ENCODE measurements around the gene EML3.
"Not testable (repeated sequence)": the region's sequence is repeated elsewhere in the genome, so short reads cannot be mapped to it uniquely, and the experiment has no call there.

Gene EML3

DNA sequence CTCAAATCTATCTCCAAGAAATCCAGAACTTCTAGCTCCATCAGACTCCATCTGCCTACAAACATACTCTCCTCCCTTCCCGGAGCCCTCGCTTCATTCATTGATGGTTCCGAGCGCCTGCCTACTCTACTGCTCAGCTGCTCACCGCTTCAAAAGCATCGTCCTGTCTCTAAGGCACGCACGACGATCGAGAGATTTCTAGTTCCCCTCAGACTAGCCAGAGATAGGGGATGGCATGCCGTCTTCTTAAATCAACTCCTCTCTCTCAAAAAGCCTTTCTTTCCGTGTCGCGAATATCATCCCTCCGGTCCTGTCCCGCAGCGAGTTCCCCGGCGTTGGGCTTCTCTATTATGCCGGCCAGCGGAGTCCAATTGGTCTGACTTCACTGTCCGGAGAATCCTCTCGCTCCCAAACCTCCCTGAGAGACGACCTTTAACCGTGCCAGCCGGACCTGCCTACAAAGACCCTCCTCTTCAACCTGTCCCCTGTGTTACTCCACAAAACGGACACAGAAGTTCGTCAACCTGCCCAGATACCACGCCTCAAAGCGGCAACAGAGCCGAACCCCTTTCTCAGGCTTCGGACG lies 39.5 kb downstream of the EML3 start:
- no peak for DNase-seq (ENCODE audit: low read depth in 2 of 2)

DNA sequence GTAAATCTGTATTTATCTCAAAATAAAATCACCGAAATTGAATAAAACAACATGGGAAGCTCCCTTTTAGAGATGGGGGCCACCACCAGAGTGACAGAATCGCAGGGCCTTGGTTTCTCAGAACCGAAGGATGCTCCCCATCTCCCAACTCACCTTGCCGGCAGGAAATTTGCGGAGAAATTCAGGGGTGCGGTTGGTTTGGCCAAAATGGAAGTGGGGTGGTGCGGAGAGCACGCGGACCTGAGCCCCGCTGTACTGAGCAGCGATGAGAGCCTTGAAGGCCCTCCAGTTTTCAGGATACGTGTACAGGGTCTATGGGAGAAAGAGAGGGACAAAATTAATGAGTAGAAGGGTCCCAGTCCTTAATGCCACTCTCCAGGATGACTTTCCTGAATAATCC lies 40.1 kb downstream of the EML3 start:
- no peak for DNase-seq (ENCODE audit: low read depth in 2 of 2)

DNA sequence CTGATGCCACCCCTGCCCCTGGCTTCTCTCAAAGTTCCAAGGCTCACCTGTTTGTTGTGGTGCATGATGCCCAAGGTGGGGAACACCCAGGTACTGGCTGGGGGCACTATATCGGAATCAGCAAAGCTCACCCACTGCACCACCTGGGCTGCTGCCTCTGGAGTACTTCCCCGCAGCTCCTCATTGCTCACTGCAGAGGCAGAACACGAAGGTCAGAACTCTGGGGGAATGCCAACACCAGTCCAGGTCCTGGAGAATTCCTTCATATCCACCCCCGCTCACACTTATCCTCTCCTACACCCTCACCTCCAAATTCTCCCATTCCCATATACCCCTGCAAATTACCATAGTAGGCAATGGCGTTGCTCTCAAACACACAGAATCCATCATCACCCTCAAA lies 41.1 kb downstream of the EML3 start:
- DNase-seq (ENCODE audit: low read depth in 2 of 2), result not testable (repeated sequence)

DNA sequence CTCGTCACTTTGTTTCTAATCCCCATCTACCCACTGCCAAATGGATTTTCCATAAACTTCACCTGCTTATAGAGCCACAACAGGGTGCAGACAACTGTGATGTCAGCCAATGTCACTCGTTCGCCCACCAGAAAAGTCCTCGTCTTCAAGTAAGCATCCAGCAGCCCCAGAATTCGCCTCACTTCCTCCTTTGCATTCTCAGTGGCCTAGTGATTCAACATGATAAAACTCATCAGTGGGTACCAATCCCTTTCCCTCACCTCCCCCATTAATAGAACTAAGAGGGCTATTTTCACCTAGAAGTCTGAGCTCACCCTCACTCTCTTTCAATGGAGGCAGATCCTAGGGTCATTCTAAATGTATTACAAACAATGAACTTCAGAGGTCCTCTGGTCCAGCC lies 41.7 kb downstream of the EML3 start:
- DNase-seq (ENCODE audit: low read depth in 2 of 2), result not testable (repeated sequence)

DNA sequence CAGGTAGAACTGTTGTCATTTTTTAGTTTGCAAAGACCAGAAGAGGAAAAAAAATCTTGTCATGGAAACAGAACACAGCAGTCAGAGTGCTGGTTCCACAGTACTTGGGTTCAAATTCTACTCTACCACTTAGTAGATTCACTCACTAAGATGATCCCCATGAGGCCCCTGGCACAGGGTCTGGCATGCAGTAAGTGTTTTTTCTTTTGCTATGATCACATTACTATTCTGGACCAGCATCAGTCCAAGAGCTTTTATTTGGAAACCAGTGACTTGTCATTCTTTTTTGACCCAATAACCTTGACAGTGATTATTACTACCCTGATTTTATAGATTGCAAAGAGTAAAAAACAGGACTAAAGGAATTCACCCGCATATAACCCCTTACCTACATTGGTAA lies 43.0 kb downstream of the EML3 start:
- no peak for DNase-seq (ENCODE audit: low read depth in 2 of 2)

DNA sequence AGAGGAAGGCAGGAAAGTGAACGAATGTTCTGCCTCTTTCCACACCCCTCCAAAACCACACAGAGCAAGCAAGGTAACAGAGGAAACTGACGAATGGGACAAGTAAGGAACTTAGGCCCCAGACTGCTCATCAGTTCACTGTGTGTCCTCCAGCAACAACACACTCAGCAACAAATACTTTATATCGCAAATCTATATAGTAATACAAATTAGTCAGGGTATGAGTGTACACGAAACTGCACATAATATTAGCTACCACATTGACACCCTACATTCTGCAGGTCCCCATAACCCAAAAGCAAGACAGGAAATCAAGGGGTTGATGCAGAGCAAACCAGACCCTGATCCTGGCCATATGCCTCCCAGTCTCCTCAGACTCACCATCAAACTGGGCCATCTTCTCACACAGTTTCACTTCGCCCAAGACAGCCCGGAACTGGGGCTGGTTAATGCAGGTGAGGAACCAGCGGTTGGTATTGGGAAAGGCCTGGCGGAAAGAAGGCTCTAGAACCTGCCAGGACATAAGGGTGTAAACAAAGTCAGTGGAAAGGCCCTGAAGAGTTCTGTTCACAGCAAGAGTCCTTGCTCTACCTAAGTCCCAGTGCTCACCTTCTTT lies 45.4 kb downstream of the EML3 start:
- DNase-seq (ENCODE audit: low read depth in 2 of 2), result no peak

DNA sequence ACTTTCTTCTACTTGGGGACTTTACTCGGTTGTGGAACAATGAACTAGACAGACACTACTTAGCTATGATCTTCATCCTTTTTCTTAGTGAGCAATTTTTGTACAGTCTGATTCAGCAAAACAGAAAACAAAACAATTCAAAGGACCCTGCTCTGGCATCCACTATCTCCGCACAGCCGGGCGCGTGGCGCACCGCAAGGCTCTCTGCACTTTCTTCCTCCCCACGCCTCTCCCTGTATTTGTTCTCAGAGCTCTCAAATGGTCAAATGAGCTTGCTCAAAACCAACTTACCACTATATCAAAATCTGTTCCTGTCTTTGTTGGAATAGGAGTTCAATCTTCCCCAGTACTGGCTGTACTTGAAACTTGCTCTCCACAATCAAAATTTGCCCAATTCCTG lies 46.3 kb downstream of the EML3 start:
- no peak for DNase-seq (ENCODE audit: low read depth in 2 of 2)

DNA sequence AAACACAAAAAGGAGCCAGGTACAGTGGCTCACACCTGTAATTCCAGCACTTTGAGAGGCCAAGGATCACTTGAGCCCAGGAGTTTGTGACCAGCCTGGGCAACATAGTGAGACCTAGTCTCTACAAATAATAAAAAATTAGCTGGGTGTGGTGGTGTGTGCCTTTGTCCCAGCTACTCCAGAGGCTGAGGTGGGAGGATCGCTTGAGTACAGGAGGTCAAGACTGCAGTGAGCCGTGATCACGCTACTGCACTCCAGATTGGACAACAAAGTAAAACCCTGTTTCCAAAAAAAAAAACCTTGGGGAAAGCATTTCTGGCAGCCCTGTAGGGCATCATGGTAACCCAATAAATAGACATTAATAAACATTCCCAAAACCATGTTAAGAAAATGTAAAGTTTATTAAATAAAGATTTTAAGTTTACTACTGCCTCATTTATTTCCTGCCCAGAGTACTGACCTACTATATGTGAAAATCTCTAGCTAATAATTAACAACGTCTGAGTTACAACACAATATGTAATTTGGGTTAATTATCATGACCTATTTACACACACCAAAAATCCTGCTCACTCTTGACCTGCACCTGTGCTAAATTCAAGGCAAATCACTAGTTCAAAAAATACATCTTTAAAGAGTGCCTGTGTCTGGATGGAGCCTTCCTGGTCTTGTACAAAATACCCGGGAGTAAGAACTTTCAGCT lies 47.3 kb downstream of the EML3 start:
- DNase-seq (ENCODE audit: low read depth in 2 of 2), result no peak

DNA sequence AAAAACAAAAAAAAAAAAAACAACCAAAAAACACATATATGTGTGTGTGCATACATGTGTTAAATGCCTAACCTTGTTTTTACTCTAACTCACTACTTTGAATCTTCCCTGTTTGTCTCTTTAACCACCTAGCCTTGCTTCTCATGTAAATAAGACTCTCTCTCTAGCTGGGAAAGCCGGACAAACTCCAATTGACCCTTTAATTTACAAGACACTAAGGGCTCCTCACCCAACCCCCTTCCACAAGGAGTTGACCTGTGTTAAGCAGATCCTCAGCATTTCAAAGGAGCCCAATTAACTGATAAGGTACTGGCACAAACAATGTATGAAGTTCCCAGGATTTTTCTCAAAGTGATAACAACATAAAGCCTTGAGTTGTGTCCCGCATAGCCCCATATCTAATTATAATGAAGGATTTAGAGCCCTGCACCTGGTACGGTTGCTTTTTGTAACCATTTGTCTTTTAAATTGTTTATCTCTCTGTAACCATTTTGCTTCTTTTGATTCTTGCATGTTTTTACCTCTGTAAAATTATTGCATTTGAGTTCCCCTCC lies 50.8 kb downstream of the EML3 start:
- DNase-seq (ENCODE audit: low read depth in 2 of 2), result not testable (repeated sequence)

DNA sequence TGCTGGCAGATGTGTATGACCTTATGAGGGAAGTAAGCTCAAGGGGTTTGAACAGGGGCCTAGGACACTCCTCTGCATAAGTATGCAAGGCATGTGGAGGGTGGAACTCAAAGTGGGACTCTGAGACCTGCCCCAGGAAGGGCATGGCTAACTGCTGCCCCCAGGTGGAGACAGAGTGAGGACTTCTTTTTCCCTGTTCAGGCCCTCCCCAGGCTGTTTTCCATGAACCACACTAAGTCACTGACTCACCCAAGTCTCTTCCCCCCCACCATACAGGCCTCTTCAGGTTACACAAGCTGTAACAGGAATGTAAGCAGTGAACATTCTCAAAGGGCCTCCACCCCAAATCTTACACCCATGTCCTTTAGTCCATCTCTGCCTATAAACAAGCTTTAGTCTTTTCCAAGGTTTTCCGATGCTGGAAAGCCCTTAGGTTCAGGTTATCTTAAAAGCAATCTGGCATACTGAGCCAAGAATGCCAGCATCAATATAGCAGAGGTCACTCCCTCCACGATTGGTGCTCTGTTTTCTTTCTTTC lies 51.9 kb downstream of the EML3 start:
- peak in 1 of 2 experiments; percentile 59 for DNase-seq (ENCODE audit: low read depth in 2 of 2)

DNA sequence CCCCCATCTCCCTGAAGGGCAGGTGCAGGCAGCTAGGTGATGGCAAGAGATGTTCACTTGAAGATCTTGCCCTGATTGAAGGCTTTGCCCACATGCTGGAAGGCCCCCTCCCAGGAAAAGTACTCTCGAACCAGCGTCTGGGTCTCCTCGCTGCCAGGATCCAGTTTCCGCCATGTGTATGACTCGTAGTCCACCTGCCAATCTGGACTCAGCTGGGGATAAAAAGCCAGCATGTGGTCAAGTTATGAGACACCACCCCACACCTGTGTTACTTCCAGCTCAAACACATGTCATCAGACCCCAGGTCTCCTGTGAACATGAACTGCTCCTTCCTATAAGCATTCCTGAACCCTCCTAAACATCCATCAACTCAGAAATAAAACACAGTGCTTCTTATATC lies 52.9 kb downstream of the EML3 start:
- DNase-seq (ENCODE audit: low read depth in 2 of 2), result not testable (repeated sequence)

DNA sequence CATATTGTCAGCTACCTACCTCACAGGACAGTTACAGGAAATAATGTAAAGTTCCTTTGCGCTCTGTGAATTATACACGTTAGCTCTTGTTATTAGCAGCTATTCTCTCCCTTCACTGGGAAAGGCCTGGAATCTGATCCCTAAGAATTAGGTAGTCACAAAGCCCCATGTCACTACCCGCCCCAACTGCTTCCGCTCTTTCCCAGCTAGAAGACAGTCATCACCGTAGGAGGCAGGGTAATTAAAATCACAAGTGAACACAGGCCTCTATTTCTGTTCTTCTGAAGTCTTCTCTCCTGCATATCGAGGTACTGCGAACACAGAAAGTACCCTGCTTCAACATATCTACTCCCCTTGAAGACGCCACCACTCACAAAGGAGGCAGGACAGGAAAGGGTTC lies 53.4 kb downstream of the EML3 start:
- no peak for DNase-seq (ENCODE audit: low read depth in 2 of 2)

DNA sequence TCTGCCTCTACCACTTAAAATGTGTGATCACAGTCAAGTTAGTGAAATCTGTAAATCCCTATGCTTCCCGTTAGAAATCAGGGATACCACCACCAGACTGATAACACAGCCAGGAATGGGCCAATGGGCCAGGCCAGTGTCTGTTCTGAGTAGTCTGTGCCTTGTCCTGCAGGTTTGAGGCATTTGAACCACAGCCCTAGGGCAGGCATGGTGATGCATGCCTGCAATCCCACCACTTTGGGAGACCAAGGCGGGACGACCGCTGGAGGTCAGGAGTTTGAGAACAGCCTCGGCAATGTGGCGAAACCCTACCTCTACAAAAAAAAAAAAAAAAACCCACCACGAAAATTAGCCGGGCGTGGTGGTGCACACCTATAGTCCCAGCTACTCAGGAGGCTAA lies 53.9 kb downstream of the EML3 start:
- DNase-seq (ENCODE audit: low read depth in 2 of 2), result no peak

DNA sequence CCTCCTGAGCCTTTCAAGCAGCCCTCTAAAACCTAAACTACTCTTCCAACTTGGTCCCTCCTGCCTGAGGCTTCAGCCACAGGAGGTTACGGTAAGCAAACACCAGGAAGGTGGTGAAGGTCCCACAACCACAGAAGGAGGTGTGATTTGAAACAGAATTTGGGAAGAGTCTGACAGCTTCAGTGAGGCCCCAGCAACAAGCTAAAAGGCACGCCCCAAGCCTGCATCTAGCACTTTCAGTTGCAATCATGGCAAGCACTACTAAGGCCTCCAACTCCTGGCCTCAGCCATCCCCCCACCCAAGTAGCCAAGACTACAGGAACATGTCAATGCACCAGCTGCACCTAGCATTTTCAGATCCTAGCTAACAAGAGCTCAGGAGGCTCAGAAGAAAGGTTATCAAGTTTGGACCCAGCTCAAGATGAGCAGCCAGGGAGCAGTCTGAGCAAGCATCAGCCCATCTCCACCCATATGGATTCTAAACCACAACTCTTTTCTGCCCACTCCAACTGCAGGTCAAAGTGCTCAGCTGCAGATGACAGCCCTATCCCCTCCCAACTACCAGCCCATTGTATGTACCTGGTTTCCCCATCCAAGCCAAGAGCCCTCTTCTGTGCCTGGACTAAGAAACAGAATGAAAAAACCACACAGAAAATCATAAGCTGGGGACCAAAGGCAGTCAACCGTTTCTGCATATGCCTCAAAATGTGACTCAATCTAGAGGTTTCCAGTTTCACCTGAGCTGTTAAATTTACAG lies 55.5 kb downstream of the EML3 start:
- peak in 1 of 2 experiments; percentile 56 for DNase-seq (ENCODE audit: low read depth in 2 of 2)

DNA sequence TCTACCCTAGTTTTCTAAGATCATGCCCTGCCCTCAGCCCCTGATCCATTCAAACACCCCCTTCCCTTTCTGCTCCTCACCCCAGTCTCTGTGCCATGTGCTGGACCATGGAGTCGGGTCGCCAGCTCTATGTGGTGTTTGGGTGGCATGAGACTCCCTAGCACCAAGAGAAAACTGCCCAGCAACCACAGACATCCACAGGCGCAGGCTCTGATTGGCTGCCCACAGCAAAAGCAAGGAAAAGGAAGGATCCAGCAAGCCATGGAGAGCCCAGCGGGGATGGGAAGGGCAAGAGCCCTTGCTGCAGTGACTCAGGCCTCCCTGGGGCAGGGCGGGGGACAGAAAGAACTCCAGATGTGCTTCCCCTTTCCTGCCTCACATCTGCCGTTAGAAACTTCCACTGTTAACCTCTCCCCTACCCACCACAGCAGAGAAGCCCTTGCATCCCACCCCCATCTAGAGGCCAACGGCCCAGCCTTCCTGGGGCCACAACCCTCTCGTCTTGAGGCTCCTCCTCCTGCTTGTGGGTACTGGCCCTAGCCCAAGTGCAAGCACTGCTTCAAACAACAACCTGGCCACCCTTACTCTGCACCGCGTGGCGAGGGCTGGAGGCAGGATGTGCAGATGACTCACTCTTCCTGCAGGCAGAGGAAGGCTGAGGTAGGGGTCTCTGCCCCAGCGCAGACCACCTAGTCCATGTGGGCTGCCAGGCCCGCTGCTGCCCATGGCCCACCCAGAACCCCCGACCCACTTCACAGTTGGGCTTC lies 56.3 kb downstream of the EML3 start:
- DNase-seq (ENCODE audit: low read depth in 2 of 2), result peak in 1 of 2 experiments; percentile 78

DNA sequence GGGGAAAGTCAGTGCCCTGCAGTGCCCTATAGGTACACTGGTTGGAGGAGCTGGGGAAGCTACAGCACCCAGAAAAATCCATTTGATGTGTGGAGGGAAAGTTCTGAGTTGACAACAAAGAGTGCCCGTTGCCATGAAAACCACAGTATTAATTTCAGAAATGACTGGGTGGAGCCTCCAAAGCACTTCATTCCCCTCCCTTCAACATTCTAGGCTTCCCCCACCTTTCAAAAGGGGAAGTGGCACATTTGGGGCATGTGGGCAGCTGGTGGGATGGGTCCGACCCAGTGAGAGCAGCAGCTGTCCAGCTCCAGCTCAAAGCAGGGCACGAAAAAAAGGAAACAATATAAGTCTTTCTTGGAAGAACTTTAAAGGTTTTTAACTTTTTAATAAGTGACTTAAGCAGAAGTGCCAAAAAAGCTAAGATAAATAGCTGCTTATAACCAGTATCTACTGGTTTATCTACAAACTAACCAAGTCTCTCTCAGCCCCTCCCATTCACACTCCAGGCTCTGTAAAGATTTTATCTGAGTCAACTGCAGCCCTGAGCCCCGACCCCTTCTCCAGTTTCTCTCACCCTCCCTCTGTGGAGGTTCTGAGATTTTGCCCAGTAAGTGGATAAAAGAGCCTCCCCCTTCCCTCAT lies 57.0 kb downstream of the EML3 start:
- DNase-seq (ENCODE audit: low read depth in 2 of 2), result no peak

DNA sequence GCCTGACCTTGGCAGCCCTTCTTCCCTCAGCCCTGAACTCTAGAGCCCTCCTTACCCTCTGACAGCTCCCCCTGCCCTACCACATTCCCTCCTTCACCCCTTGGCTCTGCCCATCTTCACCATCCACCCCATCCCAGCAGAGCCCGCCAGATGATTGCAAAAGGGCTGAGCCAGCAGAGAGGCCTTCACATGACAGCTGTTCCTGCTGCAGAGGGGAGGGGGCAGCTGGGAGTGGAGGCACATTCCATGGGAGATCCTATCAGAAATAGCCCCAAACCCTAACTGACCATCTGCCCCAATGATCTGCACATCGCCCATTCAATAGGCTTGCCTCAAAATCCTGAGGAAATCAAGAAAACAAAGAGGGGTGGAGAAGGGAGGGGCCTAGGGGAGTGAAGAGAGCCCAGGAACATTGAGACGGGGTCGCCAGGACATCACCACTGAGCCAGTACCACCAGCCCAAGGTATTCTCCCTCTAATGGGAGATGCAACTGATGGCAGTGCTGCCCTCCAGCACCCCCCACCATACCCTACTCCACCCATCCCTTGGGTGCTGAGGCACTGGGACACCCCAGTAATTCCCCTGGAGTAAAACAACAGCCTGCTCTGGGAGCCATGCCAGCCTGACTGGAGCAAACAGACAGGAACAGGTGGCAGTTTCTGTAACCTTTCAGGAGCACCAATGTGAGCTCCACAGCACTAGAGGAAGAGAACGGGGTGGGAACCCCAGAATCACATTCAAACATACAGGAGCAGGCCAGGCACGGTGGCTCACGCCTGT lies 58.0 kb downstream of the EML3 start:
- DNase-seq (ENCODE audit: low read depth in 2 of 2), result no peak

DNA sequence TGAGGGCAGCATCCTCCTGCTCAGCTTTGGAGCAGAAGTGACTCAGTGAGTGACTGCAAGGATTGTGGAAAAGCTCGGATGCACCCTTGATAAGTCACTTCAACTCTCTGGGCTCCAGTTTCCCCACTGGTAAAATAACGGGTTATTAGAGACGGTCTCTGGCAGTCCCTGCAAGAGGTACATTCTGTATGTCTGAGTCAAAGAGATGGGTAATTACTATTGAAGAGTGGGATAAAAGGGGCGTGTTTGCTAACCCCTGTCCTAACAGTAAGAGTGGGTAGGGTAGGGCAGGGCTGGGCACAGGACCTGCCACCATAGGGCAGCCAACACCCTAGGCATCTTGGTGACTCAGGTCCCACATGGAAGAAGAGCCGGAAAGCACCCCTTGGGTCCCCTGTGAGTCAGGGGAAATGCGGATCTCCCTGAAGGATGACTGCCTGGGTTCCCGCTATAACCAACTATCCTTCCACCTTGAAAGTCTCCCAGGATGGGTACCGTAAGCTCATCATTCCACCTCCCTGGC lies 58.7 kb downstream of the EML3 start:
- no peak for DNase-seq (ENCODE audit: low read depth in 2 of 2)

DNA sequence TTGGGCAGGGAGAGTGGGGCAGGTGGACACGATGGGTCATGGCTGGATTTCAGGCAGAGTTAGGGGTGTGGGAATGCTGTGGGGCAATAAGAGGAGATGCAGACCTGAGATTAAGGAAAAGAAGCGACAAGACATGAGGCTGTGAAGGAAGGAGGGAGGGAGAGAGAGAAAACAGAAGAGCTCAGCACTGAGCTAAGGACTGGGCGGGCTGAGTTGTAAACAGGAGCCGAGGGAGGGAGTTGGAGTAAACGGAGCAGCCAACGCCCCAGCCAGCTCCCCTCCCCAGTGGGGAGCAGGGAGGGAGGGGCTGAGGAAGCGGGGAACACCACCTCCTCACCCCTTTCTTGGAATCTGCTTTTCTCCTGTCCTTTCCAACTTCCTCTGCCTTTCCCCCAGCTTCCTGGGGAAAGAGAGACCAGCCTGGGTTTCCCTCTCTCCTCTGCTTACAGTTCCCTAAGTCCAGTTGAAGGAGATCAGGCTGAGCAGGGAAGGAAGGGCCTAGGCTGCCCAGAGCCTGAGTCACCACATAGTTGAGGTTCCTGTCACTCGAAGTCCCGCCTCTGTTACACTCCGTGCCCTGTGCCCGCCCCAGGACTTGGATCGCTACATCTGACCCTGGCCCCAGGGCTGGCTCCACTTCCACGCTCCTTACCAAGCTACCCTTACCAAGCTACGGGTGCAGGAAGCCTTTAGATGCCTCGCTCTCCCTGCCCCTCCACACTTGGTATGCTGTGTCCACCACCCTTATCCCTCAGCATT lies 59.3 kb downstream of the EML3 start:
- DNase-seq (ENCODE audit: low read depth in 2 of 2), result no peak
